Stimulated activated naive B cell treated with anti-CD40 and anti-IgM and Interleukin-4, amounts not matched to agents 10 μg/mL and 1 μg/mL and 100 μg/mL, for 72 hours (primary cell): ENCODE data around the gene PBX3.

Source experiments
- ATAC-seq, 2 donors: fragments of 150-1000 bp; cut with Tn5 transposase; replicated peaks; 2 replicates each; pipeline ENCODE4 v1.10.0; 2021; ENCODE audit warnings: moderate library complexity in 1 of 2
- DNase-seq: peaks from one replicate; pipeline ENCODE4 v3.0.0; 2021
- H3K27ac Mint-ChIP-seq: one replicate; pipeline ENCODE4 v1.8.0; 2022; ENCODE audit warnings: mild to moderate bottlenecking, mixed read lengths
- H3K27me3 Mint-ChIP-seq, 2 donors: one replicate each; pipeline ENCODE4 v1.8.0; 2022; ENCODE audit warnings: mixed read lengths in 2 of 2
- H3K36me3 Mint-ChIP-seq, 2 donors: one replicate each; pipeline ENCODE4 v1.8.0; 2022; ENCODE audit warnings: mixed read lengths in 2 of 2, mild to moderate bottlenecking in 1 of 2
- H3K4me1 Mint-ChIP-seq, 2 donors: one replicate each; pipeline ENCODE4 v1.8.0; 2022; ENCODE audit warnings: mixed read lengths in 2 of 2, mild to moderate bottlenecking in 1 of 2
- H3K4me3 Mint-ChIP-seq, 2 donors: one replicate each; pipeline ENCODE4 v1.8.0; 2022; ENCODE audit warnings: mild to moderate bottlenecking in 2 of 2, mixed read lengths in 2 of 2, moderate library complexity in 1 of 2
- H3K9me3 Mint-ChIP-seq, 2 donors: one replicate each; pipeline ENCODE4 v1.8.0; 2022; ENCODE audit warnings: mixed read lengths in 2 of 2, mild to moderate bottlenecking in 1 of 2

PBX3 gene

GRCh38 chr9:125889476-125890419 lies 142.6 kb downstream of the PBX3 start:
- no peaks in the 10 kb centered on the region for H3K9me3 Mint-ChIP-seq
- peak overlapping the region; percentile 56 for H3K27ac Mint-ChIP-seq
- H3K27me3 Mint-ChIP-seq, result no peaks in the 10 kb centered on the region
- H3K4me1 Mint-ChIP-seq, result peaks cover 13 to 19% of the 10 kb centered on the region in 2 donors
- peak; percentile 81 to 86 for ATAC-seq
- H3K36me3 Mint-ChIP-seq, result no peaks in the 10 kb centered on the region
- H3K4me3 Mint-ChIP-seq, result peak overlapping the region; percentile 85 to 87
- peak; percentile 9 for DNase-seq

- Mint-ChIP-seq H3K4me1 (peaks cover 11 to 13% of the 10 kb centered on the region in 2 donors), H3K4me3 (no peak overlapping the region), H3K9me3 (no peaks in the 10 kb centered on the region), H3K27ac (no peak overlapping the region), H3K36me3 (no peaks in the 10 kb centered on the region), H3K27me3 (no peaks in the 10 kb centered on the region)
- ATAC-seq (no peak), DNase-seq (no peak)
These were observed 143.7 kb downstream of the PBX3 start for GRCh38 chr9:125890826-125891225.

GRCh38 chr9:125893277-125893676 lies 146.1 kb downstream of the PBX3 start:
- no peaks in the 10 kb centered on the region for H3K9me3 Mint-ChIP-seq
- peaks cover 6 to 7% of the 10 kb centered on the region in 2 donors for H3K4me1 Mint-ChIP-seq
- no peak for DNase-seq
- H3K36me3 Mint-ChIP-seq, result no peaks in the 10 kb centered on the region
- ATAC-seq, result no peak
- H3K27ac Mint-ChIP-seq, result no peak overlapping the region
- H3K4me3 Mint-ChIP-seq, result no peak overlapping the region
- H3K27me3 Mint-ChIP-seq, result no peaks in the 10 kb centered on the region

GRCh38 chr9:125894566-125894965 lies 147.4 kb downstream of the PBX3 start:
- no peaks in the 10 kb centered on the region for H3K27me3 Mint-ChIP-seq
- H3K9me3 Mint-ChIP-seq, result no peaks in the 10 kb centered on the region
- no peak for DNase-seq
- peaks cover 0 to 2% of the 10 kb centered on the region in 2 donors for H3K4me1 Mint-ChIP-seq
- no peak overlapping the region for H3K4me3 Mint-ChIP-seq
- no peak for ATAC-seq
- no peaks in the 10 kb centered on the region for H3K36me3 Mint-ChIP-seq
- no peak overlapping the region for H3K27ac Mint-ChIP-seq

- no peak overlapping the region for H3K4me3 Mint-ChIP-seq
- DNase-seq (no peak), ATAC-seq (no peak)
- peaks cover 0 to 2% of the 10 kb centered on the region in 2 donors for H3K4me1 Mint-ChIP-seq
- no peak overlapping the region for H3K27ac Mint-ChIP-seq
- no peaks in the 10 kb centered on the region for H3K36me3 Mint-ChIP-seq
- H3K27me3 Mint-ChIP-seq, result no peaks in the 10 kb centered on the region
- no peaks in the 10 kb centered on the region for H3K9me3 Mint-ChIP-seq
These were observed 149.2 kb downstream of the PBX3 start for GRCh38 chr9:125896404-125896803.

GRCh38 chr9:125896964-125897363 lies 149.8 kb downstream of the PBX3 start:
- no peaks in the 10 kb centered on the region for H3K9me3 Mint-ChIP-seq
- DNase-seq (no peak), ATAC-seq (no peak)
- H3K4me3 Mint-ChIP-seq, result no peak overlapping the region
- H3K27ac Mint-ChIP-seq, result no peak overlapping the region
- no peaks in the 10 kb centered on the region for H3K27me3 Mint-ChIP-seq
- no peaks in the 10 kb centered on the region for H3K36me3 Mint-ChIP-seq
- peaks cover 0 to 2% of the 10 kb centered on the region in 2 donors for H3K4me1 Mint-ChIP-seq

- Mint-ChIP-seq H3K27ac (no peak overlapping the region), H3K4me1 (peaks cover 0 to 2% of the 10 kb centered on the region in 2 donors), H3K9me3 (no peaks in the 10 kb centered on the region), H3K27me3 (no peaks in the 10 kb centered on the region), H3K36me3 (no peaks in the 10 kb centered on the region), H3K4me3 (no peak overlapping the region)
- ATAC-seq, result no peak
- DNase-seq, result no peak
These were observed 150.3 kb downstream of the PBX3 start for GRCh38 chr9:125897481-125897880.

GRCh38 chr9:125902214-125902613 lies 155.0 kb downstream of the PBX3 start:
- H3K27me3 Mint-ChIP-seq, result no peaks in the 10 kb centered on the region
- no peaks in the 10 kb centered on the region for H3K9me3 Mint-ChIP-seq
- H3K27ac Mint-ChIP-seq, result no peak overlapping the region
- no peak for ATAC-seq
- peaks cover 14% of the 10 kb centered on the region in 2 donors for H3K4me1 Mint-ChIP-seq
- no peak for DNase-seq
- no peak overlapping the region for H3K4me3 Mint-ChIP-seq
- H3K36me3 Mint-ChIP-seq, result peaks cover 0 to 2% of the 10 kb centered on the region in 2 donors

GRCh38 chr9:125902831-125903512 lies 155.8 kb downstream of the PBX3 start:
- H3K4me1 Mint-ChIP-seq, result peaks cover 14% of the 10 kb centered on the region in 2 donors
- peaks cover 0 to 2% of the 10 kb centered on the region in 2 donors for H3K36me3 Mint-ChIP-seq
- H3K27me3 Mint-ChIP-seq, result no peaks in the 10 kb centered on the region
- ATAC-seq, result no peak
- H3K27ac Mint-ChIP-seq, result no peak overlapping the region
- H3K4me3 Mint-ChIP-seq, result no peak overlapping the region
- H3K9me3 Mint-ChIP-seq, result no peaks in the 10 kb centered on the region
- DNase-seq, result no peak

GRCh38 chr9:125904155-125904851 lies 157.1 kb downstream of the PBX3 start:
- H3K27ac Mint-ChIP-seq, result peak overlapping the region; percentile 49
- H3K4me1 Mint-ChIP-seq, result peaks cover 14 to 15% of the 10 kb centered on the region in 2 donors
- no peak for DNase-seq
- no peaks in the 10 kb centered on the region for H3K27me3 Mint-ChIP-seq
- ATAC-seq, result peak in 1 of 2 donors; percentile 46
- H3K9me3 Mint-ChIP-seq, result no peaks in the 10 kb centered on the region
- H3K36me3 Mint-ChIP-seq, result peaks cover 0 to 2% of the 10 kb centered on the region in 2 donors
- H3K4me3 Mint-ChIP-seq, result peak overlapping the region; percentile 45 to 65

- no peak overlapping the region for H3K4me3 Mint-ChIP-seq
- ATAC-seq (no peak), DNase-seq (no peak)
- no peak overlapping the region for H3K27ac Mint-ChIP-seq
- peaks cover 13 to 14% of the 10 kb centered on the region in 2 donors for H3K4me1 Mint-ChIP-seq
- no peaks in the 10 kb centered on the region for H3K27me3 Mint-ChIP-seq
- peaks cover 0 to 2% of the 10 kb centered on the region in 2 donors for H3K36me3 Mint-ChIP-seq
- no peaks in the 10 kb centered on the region for H3K9me3 Mint-ChIP-seq
These were observed 159.0 kb downstream of the PBX3 start for GRCh38 chr9:125906144-125906543.

GRCh38 chr9:125906893-125907292 lies 159.7 kb downstream of the PBX3 start:
- DNase-seq, result no peak
- Mint-ChIP-seq H3K27ac (no peak overlapping the region), H3K9me3 (no peaks in the 10 kb centered on the region), H3K4me3 (no peak overlapping the region), H3K36me3 (peaks cover 0 to 2% of the 10 kb centered on the region in 2 donors), H3K27me3 (no peaks in the 10 kb centered on the region), H3K4me1 (peaks cover 13 to 14% of the 10 kb centered on the region in 2 donors)
- no peak for ATAC-seq

- no peak for ATAC-seq
- H3K36me3 Mint-ChIP-seq, result peaks cover 0 to 2% of the 10 kb centered on the region in 2 donors
- H3K9me3 Mint-ChIP-seq, result no peaks in the 10 kb centered on the region
- no peak overlapping the region for H3K4me3 Mint-ChIP-seq
- DNase-seq, result no peak
- H3K27ac Mint-ChIP-seq, result peak overlapping the region; percentile 26
- H3K27me3 Mint-ChIP-seq, result no peaks in the 10 kb centered on the region
- H3K4me1 Mint-ChIP-seq, result peaks cover 12 to 14% of the 10 kb centered on the region in 2 donors
These were observed 161.0 kb downstream of the PBX3 start for GRCh38 chr9:125908136-125908535.

GRCh38 chr9:125908966-125909365 lies 161.8 kb downstream of the PBX3 start:
- H3K9me3 Mint-ChIP-seq, result no peaks in the 10 kb centered on the region
- H3K27me3 Mint-ChIP-seq, result no peaks in the 10 kb centered on the region
- peaks cover 0 to 2% of the 10 kb centered on the region in 2 donors for H3K36me3 Mint-ChIP-seq
- H3K27ac Mint-ChIP-seq, result no peak overlapping the region
- no peak overlapping the region for H3K4me3 Mint-ChIP-seq
- peaks cover 11 to 13% of the 10 kb centered on the region in 2 donors for H3K4me1 Mint-ChIP-seq
- ATAC-seq (no peak), DNase-seq (no peak)
